K562 (cell line): ENCODE data around the gene ZC3H13. TPM values are rescaled to one million over a fixed set of nuclear protein-coding genes. Genes with fewer than 3 reads are reported as not detected.

Experiments used
- ETS2 ChIP-seq: IDR thresholded peaks from 2 replicates; pipeline ENCODE4 v1.6.1; 2016; ENCODE audit warnings: borderline replicate concordance, missing genetic modification characterization, mild to moderate bottlenecking, moderate library complexity, missing compliant biosample characterization; ENCODE audit not compliant: poor library complexity, severe bottlenecking
- HDAC2 ChIP-seq: fragments of 450-650 bp; IDR thresholded peaks from 2 replicates; pipeline ENCODE4 v1.6.1; 2016; ENCODE audit warnings: mild to moderate bottlenecking
- HDGF ChIP-seq: fragments of 450-650 bp; IDR thresholded peaks from 2 replicates; pipeline ENCODE4 v1.6.1; 2016
- IRF2 ChIP-seq: sonication (generic); formaldehyde crosslinking; IDR thresholded peaks from 2 replicates; pipeline ENCODE4 v1.8.1; 2022; ENCODE audit warnings: mild to moderate bottlenecking, missing genetic modification reagents
- MTA1 ChIP-seq: fragments of 450-650 bp; IDR thresholded peaks from 2 replicates; pipeline ENCODE4 v1.6.1; 2017; ENCODE audit warnings: borderline replicate concordance
- NFXL1 ChIP-seq: fragments of 450-650 bp; formaldehyde crosslinking; IDR thresholded peaks from 2 replicates; pipeline ENCODE4 v1.4.0; 2021; ENCODE audit warnings: mild to moderate bottlenecking
- SRSF9 ChIP-seq: fragments of 200-400 bp; formaldehyde crosslinking; IDR thresholded peaks from 2 replicates; pipeline ENCODE4 v1.6.1; 2017; ENCODE audit warnings: low read depth, low read length, borderline replicate concordance
- SUPT5H ChIP-seq: fragments of 450-650 bp; IDR thresholded peaks from 2 replicates; pipeline ENCODE4 v1.6.1; 2016
- YY1 ChIP-seq, 3 experiments: IDR thresholded peaks; 2 replicates each; pipeline ENCODE4 v1.6.1; 2011; ENCODE audit warnings: low read length in 2 of 3, mild to moderate bottlenecking in 2 of 3, moderate library complexity in 2 of 3, borderline replicate concordance in 1 of 3, control low read depth in 1 of 3, low read depth in 1 of 3; ENCODE audit not compliant: insufficient read depth in 3 of 3, insufficient replicate concordance in 2 of 3, control insufficient read depth in 1 of 3, insufficient read length in 1 of 3; ENCODE audit errors: extremely low read depth in 1 of 3
- ZBTB17 ChIP-seq: fragments of 450-650 bp; formaldehyde crosslinking; IDR thresholded peaks from 2 replicates; pipeline ENCODE4 v1.4.0; 2020; ENCODE audit warnings: mild to moderate bottlenecking
- ZEB2 ChIP-seq: fragments of 450-650 bp; IDR thresholded peaks from 2 replicates; pipeline ENCODE4 v1.6.1; 2016
- ZFP1 ChIP-seq: fragments of 450-650 bp; formaldehyde crosslinking; IDR thresholded peaks from 2 replicates; pipeline ENCODE4 v1.4.0; 2020; ENCODE audit warnings: mild to moderate bottlenecking, mixed read lengths
- ZNF583 ChIP-seq: fragments of 250-450 bp; sonication (Bioruptor Pico); IDR thresholded peaks from 2 replicates; pipeline ENCODE4 v1.4.0; 2020
- ZSCAN29 ChIP-seq: fragments of 450-650 bp; IDR thresholded peaks from 2 replicates; pipeline ENCODE4 v1.6.1; 2017
- polyA plus RNA-seq, 8 experiments: library from polyadenylated mRNA; depleted of rRNA in 4 of 8; stranded (reverse) in 5 of 8; unstranded in 3 of 8; fragments of >200 nt; fragmentation: Nextera tagmentation in 2 of 8; fragmentation: Illumina TruSeq in 1 of 8; extraction: Ambion mirVana in 2 of 8; extraction: Trizol in 1 of 8; gene quantifications; 2 replicates each; pipeline versions ENCODE4 v1.2.1 to v1.2.3, GENCODE V29; 2011 to 2014; ENCODE audit warnings: inconsistent platforms in 1 of 8, missing spikeins in 1 of 8
- total RNA-seq, 7 experiments: library from RNA; depleted of rRNA in 6 of 7; stranded (reverse); fragments of >200 nt in 6 of 7; fragmentation: Illumina TruSeq in 2 of 7; extraction: Trizol in 2 of 7; gene quantifications; 2 replicates each; pipeline versions ENCODE4 v1.2.1 to v1.2.3, GENCODE V29; 2011 to 2021; ENCODE audit warnings: low replicate concordance in 1 of 7
- TF ChIP-seq, protein P1 (sequence below): fragments of 250-450 bp; sonication (Bioruptor Pico); IDR thresholded peaks from 2 replicates; pipeline ENCODE4 v1.5.0; 2021; ENCODE audit warnings: mild to moderate bottlenecking, borderline replicate concordance
- TF ChIP-seq, protein P2 (sequence below): sonication (generic); formaldehyde crosslinking; IDR thresholded peaks from 2 replicates; pipeline ENCODE4 v1.8.0; 2022; ENCODE audit warnings: mild to moderate bottlenecking, missing genetic modification reagents
- TF ChIP-seq, protein P3 (sequence below), 2 experiments: fragments of 450-650 bp; formaldehyde crosslinking in 1 of 2; IDR thresholded peaks; 2 replicates each; pipeline versions ENCODE4 v1.4.0 to v1.6.1; 2014 to 2020; ENCODE audit warnings: mild to moderate bottlenecking in 2 of 2, borderline replicate concordance in 1 of 2, low read depth in 1 of 2

The ZC3H13 gene
- total and polyA plus RNA-seq, 9 of the 15 experiments (the other 6 are each of a cell fraction or from before 2014, with no cell fraction given) = 4.9 to 27.6 (median 12.1) TPM

DNA sequence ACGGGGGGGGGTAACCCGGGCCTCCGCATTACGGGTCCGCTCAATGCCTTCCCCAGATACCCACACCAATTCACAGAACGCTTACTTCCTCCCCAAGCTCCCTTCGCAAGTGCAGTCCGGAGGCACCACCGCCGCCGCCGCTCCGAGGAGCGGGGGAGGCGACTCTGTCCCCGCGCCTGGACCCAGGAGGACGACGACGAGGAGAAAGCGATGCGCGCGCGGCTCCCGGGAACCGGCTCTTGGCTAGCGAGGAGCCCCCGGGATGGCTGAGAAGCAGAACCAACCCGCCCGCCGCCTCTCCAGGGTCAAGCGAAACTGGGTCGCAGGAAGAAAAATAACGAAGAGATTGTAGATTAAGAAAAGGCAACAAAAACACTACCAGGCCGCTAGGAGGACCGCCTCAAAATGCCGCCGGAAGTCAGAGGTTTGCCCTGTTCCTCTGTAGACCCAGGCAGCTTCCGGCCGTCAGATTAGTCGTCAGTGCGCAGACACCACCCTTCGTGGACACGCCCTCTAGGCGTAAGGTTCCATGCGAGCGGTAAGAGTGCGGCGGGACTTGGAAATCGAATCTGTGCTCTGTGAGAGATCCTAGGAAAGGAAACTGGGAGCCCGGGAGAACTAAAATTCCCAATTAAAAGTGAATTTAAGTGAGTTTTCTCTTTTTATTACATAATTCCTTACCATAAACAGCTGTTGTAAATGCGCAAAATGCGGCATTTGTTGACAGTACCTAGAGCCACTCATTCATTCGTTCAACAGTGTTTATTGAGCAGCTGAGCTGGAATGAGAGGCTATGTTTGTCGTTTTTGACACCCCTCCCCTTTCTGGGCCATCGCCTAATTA lies at the start of gene ZC3H13 (continued):
- TF ChIP-seq ETS2 (tag) (no peak), IRF2 (CRISPR knock-in tag) (no peak), ZEB2 (no peak), HDAC2 (no peak), HDGF (no peak), YY1 (IDR thresholded peaks at IDR 0.05; ENCODE audit: borderline replicate concordance in 1 of 3, control insufficient read depth in 1 of 3, extremely low read depth in 1 of 3, insufficient read depth in 3 of 3, insufficient read length in 1 of 3, insufficient replicate concordance in 2 of 3, low read depth in 1 of 3, low read length in 2 of 3) (peak in 2 of 3 experiments; percentile 54 to 64), NFXL1 (CRISPR knock-in tag) (no peak), MTA1 (peak; percentile 97), ZBTB17 (no peak), ZFP1 (CRISPR knock-in tag) (no peak), SUPT5H (peak; percentile 84), SRSF9 (no peak), ZSCAN29 (no peak), ZNF583 (CRISPR knock-in tag) (no peak)
- TF ChIP-seq, protein P1, sequence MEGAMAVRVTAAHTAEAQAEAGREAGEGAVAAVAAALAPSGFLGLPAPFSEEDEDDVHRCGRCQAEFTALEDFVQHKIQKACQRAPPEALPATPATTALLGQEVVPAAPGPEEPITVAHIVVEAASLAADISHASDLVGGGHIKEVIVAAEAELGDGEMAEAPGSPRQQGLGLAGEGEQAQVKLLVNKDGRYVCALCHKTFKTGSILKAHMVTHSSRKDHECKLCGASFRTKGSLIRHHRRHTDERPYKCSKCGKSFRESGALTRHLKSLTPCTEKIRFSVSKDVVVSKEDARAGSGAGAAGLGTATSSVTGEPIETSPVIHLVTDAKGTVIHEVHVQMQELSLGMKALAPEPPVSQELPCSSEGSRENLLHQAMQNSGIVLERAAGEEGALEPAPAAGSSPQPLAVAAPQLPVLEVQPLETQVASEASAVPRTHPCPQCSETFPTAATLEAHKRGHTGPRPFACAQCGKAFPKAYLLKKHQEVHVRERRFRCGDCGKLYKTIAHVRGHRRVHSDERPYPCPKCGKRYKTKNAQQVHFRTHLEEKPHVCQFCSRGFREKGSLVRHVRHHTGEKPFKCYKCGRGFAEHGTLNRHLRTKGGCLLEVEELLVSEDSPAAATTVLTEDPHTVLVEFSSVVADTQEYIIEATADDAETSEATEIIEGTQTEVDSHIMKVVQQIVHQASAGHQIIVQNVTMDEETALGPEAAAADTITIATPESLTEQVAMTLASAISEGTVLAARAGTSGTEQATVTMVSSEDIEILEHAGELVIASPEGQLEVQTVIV = no peak
- TF ChIP-seq, protein P2, sequence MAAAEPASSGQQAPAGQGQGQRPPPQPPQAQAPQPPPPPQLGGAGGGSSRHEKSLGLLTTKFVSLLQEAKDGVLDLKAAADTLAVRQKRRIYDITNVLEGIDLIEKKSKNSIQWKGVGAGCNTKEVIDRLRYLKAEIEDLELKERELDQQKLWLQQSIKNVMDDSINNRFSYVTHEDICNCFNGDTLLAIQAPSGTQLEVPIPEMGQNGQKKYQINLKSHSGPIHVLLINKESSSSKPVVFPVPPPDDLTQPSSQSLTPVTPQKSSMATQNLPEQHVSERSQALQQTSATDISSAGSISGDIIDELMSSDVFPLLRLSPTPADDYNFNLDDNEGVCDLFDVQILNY (CRISPR knock-in tag) = no peak
- TF ChIP-seq, protein P3, sequence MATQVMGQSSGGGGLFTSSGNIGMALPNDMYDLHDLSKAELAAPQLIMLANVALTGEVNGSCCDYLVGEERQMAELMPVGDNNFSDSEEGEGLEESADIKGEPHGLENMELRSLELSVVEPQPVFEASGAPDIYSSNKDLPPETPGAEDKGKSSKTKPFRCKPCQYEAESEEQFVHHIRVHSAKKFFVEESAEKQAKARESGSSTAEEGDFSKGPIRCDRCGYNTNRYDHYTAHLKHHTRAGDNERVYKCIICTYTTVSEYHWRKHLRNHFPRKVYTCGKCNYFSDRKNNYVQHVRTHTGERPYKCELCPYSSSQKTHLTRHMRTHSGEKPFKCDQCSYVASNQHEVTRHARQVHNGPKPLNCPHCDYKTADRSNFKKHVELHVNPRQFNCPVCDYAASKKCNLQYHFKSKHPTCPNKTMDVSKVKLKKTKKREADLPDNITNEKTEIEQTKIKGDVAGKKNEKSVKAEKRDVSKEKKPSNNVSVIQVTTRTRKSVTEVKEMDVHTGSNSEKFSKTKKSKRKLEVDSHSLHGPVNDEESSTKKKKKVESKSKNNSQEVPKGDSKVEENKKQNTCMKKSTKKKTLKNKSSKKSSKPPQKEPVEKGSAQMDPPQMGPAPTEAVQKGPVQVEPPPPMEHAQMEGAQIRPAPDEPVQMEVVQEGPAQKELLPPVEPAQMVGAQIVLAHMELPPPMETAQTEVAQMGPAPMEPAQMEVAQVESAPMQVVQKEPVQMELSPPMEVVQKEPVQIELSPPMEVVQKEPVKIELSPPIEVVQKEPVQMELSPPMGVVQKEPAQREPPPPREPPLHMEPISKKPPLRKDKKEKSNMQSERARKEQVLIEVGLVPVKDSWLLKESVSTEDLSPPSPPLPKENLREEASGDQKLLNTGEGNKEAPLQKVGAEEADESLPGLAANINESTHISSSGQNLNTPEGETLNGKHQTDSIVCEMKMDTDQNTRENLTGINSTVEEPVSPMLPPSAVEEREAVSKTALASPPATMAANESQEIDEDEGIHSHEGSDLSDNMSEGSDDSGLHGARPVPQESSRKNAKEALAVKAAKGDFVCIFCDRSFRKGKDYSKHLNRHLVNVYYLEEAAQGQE (IDR thresholded peaks at IDR 0.05; ENCODE audit: borderline replicate concordance) = no peak
- TF ChIP-seq, protein P3 (CRISPR knock-in tag; IDR thresholded peaks at IDR 0.05; ENCODE audit: low read depth) = no peak
